NCI-H748 (cell line): ENCODE data around the gene FBXL16.
"Not testable (repeated sequence)": the region's sequence is repeated elsewhere in the genome, so short reads cannot be mapped to it uniquely, and the experiment has no call there.

ENCODE experiments used
- DNase-seq: peaks from one replicate; lab custom pipeline; 2025; ENCODE audit not compliant: unreplicated experiment; lab: John Stamatoyannopoulos, UW

FBXL16 gene

DNA sequence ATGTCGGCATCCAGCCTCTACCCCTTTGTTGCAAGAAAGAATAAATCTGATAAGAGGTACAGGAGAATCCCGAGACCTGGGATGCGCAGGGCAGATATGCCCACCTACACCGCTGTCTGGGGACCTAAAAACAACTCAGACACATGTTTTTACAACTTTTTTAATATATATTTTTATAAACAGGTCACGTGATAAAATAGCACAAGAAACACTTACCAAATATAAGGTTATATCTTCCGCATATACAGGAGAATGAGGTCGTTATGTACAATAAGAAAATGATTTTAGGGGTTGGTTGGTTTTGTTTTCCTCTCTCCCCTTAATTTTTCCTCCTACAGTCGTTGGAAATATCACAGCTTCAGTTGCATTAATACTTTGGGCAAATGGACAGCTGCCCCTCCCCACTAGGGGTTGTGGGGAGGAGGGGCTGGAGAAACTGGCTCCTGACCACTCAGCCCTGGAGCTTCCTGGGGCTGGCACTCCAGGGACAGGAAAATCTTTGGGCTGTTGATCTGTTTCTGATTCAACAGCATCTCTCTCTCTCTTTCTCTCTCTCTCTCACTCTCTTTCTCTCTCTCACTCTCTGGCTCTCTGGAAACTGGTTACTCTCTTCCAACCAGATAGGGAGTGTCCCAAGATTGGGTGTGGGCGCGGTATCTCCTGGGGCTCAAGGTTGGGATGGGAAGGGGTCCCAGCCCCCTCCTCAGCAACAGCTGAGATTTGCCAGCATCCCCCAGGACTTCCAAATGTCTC, 13.1 kb downstream of the FBXL16 start:
- DNase-seq, result no peak

DNA sequence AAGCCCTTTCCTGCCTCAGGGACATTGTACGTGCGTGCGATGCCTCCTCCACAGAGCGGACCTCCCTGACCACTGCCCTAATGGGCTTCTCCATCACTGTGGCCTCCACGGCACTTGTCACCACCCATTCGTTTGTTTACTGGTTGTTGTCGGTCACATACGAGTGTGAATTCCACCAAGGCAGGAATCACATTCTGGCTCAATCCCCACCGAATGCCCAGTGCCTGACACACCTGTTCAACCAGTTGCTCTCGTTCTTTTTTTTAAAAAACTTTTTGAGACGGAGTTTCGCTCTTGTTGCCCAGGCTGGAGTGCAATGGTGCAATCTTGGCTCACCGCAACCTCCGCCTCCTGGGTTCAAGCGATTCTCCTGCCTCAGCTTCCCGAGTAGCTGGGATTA, 14.4 kb downstream of the FBXL16 start:
- not testable (repeated sequence) for DNase-seq

- no peak for DNase-seq
Observed at GRCh38 chr16:689175-689897, 16.3 kb downstream of the FBXL16 start.

GRCh38 chr16:687499-687898, 18.1 kb downstream of the FBXL16 start:
- no peak for DNase-seq

- no peak for DNase-seq
Observed at GRCh38 chr16:686459-687260, 18.9 kb downstream of the FBXL16 start.

DNA sequence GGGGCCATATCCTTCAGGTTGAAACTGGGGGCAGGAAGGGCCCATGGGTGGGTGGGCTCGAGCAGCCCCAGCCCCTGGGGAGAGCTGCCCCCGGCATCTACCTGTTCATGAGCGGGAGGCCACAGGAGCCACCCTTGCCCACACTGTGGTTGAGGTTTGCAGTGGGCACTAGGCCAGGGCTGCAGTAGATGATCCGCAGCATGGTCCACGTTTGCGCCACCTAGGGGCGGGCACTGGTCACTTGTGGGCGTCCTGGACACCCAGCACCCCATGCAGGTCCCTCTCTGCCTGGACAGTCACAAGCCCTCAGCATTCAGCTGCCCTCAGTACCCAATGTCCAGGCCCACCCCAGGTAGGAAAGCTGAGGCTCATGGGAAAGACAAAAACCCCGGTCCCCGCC, 19.6 kb downstream of the FBXL16 start:
- DNase-seq, result peak; percentile 31

DNA sequence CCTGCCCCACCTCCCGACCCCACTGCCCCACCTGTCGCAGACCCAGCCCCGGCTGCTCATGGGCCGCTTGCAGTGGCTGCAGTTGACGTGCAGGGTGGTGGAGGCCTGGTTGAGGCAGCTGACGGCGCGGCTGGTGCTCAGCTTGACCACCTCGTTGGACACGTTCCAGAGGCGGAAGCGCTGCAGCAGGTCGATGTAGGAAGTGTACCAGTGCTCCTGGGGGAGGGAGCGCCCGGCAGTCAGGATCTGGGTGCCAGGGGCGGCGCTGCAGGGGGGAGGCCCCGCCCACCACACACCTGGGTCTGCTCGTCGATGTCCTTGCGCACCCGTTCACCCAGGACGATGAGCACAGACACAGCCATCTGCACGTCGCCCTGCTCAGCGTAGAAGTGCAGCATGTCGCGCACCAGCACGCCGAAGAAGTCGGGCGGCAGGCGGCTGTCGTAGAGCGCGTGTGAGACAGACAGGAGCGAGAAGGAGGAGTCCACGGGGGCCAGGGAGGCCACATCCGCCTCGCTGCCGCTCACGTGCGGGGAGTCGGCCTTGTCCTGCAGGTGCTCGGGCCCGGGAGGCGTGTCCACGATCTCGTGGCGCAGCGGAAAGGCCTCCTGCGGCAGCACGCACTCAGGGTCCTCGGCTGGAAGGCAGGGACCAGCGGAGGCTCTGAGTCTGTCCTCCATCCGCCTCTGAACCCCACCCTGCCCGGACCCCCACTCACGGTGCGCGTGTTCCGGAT, 20.5 kb downstream of the FBXL16 start:
- DNase-seq, result no peak

GRCh38 chr16:684071-684794, 21.4 kb downstream of the FBXL16 start, which contains the start of gene JMJD8:
JMJD8 (minus strand) TSS chr16:684334; CDS start chr16:684319, 15 bp downstream.
- DNase-seq, result peak; percentile 95

DNA sequence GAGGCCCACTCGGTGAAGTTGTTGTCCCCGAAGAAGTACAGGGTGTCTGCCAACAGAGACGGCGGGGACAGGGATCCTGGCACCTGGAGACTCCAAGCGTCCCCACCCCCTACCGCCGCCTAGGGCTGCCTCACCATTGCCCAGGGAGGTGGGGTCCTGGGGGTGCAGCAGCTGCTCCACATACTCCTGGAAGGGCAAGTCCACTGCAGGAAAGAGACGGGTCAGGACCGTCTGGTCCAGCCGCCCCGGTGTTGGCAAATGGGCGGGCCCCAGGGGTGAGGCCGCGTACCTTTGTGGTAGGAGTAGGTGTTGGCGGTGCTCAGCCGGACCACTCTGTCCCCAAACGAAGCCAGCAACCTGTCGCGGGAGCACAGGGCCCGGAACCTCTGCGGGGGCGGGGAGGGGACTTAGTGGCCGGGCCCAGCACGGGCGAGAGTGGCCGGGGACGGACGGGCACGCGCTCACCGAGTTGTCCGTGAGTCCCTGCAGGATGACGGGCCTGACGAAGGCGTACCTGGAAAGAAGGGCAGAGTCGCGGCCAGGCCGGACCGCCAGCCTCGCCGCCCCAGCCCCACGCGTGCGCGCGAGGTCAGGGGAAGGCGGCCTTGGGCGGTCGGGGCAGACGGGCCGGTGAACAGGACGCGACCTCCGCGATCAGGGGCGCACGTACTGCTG, 22.1 kb downstream of the FBXL16 start:
- no peak for DNase-seq

DNA sequence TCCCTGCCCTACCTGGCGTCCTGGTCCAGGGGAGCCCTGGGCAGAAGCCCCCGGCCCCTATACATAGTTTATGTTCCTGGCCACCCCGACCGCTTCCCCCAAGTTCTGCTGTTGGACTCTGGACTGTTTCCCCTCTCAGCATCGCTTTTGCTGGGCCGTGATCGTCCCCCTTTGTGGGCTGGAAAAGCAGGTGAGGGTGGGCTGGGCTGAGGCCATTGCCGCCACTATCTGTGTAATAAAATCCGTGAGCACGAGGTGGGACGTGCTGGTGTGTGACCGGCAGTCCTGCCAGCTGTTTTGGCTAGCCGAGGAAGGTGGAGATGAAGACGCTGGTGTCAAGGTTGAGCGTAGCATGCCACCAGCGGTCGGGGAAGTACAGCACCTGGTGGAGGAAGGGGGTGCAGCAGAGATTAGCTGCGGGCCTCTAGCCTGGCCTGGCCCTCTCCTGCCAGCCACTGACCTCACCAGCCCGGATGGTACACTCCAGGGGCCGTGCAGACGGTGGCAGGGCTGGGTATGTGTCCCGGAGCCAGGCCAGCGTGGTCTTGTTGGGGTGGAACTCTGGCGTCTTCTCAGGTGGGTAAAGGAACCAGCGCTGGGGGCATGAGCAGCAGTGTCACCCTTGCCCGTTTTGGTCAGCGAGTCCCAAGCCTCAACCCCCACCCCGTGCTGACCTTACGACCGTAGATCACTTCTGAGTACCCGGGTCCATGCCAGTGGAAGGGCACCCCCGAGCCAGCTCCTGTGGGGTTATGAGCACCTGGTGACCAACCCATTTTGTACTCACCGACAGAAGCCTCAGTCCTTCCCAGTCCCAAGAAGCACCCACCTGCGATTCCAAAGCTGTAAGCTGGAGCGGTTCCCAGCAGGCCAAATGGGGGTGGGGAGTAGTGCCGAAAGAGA, 22.9 kb downstream of the FBXL16 start:
- DNase-seq, result no peak

GRCh38 chr16:681746-682427, 23.7 kb downstream of the FBXL16 start:
- DNase-seq, result peak; percentile 6

DNA sequence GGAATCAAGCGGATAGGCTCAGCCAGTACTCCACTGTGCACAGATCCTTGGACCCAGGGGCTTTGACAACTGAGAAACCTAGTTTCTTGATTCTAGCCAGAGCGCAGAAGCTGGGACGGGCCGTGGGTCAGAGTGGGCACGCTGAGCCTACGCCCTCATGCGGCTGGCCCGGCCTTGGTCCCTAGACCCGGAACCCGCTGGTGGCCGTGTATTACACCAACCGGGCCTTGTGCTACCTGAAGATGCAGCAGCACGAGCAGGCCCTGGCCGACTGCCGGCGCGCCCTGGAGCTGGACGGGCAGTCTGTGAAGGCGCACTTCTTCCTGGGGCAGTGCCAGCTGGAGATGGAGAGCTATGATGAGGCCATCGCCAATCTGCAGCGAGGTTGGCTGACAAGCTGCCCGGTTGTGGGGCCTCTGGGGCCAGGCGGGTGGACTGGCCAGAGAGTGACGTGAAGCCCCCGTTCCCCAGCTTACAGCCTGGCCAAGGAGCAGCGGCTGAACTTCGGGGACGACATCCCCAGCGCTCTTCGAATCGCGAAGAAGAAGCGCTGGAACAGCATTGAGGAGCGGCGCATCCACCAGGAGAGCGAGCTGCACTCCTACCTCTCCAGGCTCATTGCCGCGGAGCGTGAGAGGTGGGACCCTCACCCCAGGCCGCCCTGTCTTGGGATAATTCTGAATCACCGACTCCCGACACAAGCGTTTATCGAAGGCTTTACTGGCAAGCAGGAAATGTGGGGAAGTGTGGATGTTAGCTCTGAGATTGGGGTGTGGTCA, 24.4 kb downstream of the FBXL16 start:
- no peak for DNase-seq

- DNase-seq, result no peak
Observed at GRCh38 chr16:680625-680945, 25.0 kb downstream of the FBXL16 start.

DNA sequence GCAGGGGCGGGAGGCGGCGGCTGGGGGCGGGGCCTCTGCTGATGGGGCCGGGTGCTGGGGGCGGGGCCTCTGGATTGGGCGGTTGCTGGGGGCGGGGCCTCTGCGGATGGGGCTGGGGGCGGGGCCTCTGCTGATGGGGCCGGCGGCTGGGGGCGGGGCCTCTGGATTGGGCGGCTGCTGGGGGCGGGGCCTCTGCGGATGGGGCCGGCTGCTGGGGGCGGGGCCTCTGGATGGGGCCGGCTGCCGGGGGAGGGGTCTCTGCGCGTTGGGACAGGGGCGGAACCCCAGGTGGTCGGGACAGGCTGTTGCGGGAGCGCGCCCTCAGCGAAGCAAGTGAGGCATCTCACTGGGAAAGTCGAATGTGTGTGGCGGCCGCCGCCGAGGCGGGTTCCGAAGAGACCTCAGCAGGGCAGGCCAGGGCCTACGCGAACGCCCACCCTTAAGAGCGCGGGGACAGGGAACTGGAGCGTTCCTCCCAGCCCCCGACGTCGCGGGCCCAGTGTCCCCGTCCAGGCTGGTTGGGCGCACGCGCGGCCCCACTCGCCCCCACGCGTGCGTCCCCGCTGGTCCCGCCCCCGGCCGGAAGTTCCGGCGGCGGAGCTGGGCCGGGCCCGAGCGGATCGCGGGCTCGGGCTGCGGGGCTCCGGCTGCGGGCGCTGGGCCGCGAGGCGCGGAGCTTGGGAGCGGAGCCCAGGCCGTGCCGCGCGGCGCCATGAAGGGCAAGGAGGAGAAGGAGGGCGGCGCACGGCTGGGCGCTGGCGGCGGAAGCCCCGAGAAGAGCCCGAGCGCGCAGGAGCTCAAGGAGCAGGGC, 25.6 kb downstream of the FBXL16 start, which contains the start of gene STUB1:
TSS of gene STUB1 (plus strand) at position 597 of the 811 bp plus-strand sequence. CDS start at position 713, 116 bp downstream.
- DNase-seq, result peak; percentile 86

- DNase-seq, result peak; percentile 80
Observed at GRCh38 chr16:678858-679813, 26.5 kb downstream of the FBXL16 start.
